MCF 10A (cell line): ENCODE data around the gene MAN2A1. TPM values are rescaled to one million over a fixed set of nuclear protein-coding genes. Genes with fewer than 3 reads are reported as not detected.

Experiments
- BruUV-seq: library from RNA; stranded (reverse); fragments of 400-500 nt; replicated peaks from 2 replicates; lab custom pipeline; 2021; lab: Mats Ljungman, UMichigan
- CTCF ChIA-PET: fragments of 300-600 bp; sonication (Branson Sonifier 250); formaldehyde crosslinking; extraction: SDS; loops from one replicate; lab custom pipeline; 2021; ENCODE audit warnings: antibody characterized with exemption, inconsistent platforms; lab: Yijun Ruan, JAX
- POLR2A ChIA-PET: fragments of 300-600, 350-650 bp; sonication (Branson Sonifier 250); formaldehyde crosslinking; extraction: SDS; loops from one replicate; lab custom pipeline; 2020; ENCODE audit warnings: antibody characterized with exemption, inconsistent platforms; lab: Yijun Ruan, JAX
- DNase-seq: peaks from one replicate; pipeline ENCODE4 v3.0.0-alpha.2; 2018; ENCODE audit not compliant: unreplicated experiment
- H3K27ac Mint-ChIP-seq: one replicate; pipeline ENCODE4 v1.8.0; 2022; ENCODE audit warnings: mild to moderate bottlenecking, low read depth, mixed read lengths; ENCODE audit not compliant: unreplicated experiment
- H3K27me3 Mint-ChIP-seq: one replicate; pipeline ENCODE4 v1.8.0; 2022; ENCODE audit warnings: mixed read lengths; ENCODE audit not compliant: insufficient read depth, unreplicated experiment
- H3K36me3 Mint-ChIP-seq: one replicate; pipeline ENCODE4 v1.8.0; 2022; ENCODE audit warnings: mild to moderate bottlenecking, moderate library complexity, mixed read lengths; ENCODE audit not compliant: insufficient read depth, unreplicated experiment
- H3K4me1 Mint-ChIP-seq: one replicate; pipeline ENCODE4 v1.8.0; 2022; ENCODE audit warnings: mixed read lengths; ENCODE audit not compliant: insufficient read depth, unreplicated experiment
- H3K4me3 Mint-ChIP-seq: one replicate; pipeline ENCODE4 v1.8.0; 2022; ENCODE audit warnings: mild to moderate bottlenecking, moderate library complexity, mixed read lengths; ENCODE audit not compliant: unreplicated experiment
- H3K9me3 Mint-ChIP-seq: one replicate; pipeline ENCODE4 v1.8.0; 2022; ENCODE audit warnings: mixed read lengths; ENCODE audit not compliant: unreplicated experiment
- intact Hi-C: fragments of 100-400 bp; cut with micrococcal nuclease; formaldehyde crosslinking; loops from 2 replicates; pipeline ENCODE4 v1.14.1; 2022
- total RNA-seq: library from RNA; stranded (reverse); gene quantifications from 2 replicates; pipeline ENCODE4 v1.2.3, GENCODE V29; 2022
- TF ChIP-seq, protein P1 (sequence below): fragments of 200-600 bp; IDR thresholded peaks from one replicate; pipeline ENCODE4 v1.8.0; 2022; ENCODE audit warnings: antibody characterized with exemption, mild to moderate bottlenecking; ENCODE audit not compliant: unreplicated experiment

MAN2A1 gene
- total RNA-seq, 1 experiment from 2014 or later: 44.1 TPM

DNA sequence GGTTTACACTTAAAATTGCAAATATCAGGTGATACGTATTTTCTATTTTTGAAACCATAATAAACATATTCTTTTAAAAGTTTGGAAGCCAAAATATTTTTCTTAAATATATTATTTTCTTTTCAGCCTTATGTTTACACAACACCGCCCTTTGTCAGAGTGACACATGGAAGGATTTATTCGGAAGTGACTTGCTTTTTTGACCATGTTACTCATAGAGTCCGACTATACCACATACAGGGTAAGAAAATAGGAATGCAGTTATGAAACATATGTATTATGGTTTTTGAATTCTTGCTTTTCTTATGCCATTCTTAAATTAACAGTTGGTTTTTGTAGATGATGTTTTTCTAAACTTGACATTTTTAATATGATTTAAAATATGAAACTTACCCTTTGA lies 133.9 kb downstream of the MAN2A1 start:
- ChIA-PET CTCF (no interaction called here), POLR2A (interaction anchor here (1.0 to 1.4 kb wide), 2 partner anchors 11 to 13 kb away, joined by 4 read pairs; no protein-coding TSS in a partner anchor)
- intact Hi-C loops: no loop called here
- Mint-ChIP-seq H3K4me1 (peaks cover 18% of the 10 kb centered on the region), H3K27me3 (no peaks in the 10 kb centered on the region), H3K4me3 (no peak overlapping the region), H3K27ac (peak overlapping the region; percentile 51), H3K36me3 (peaks cover 46% of the 10 kb centered on the region), H3K9me3 (no peaks in the 10 kb centered on the region)
- BruUV-seq: no TSS peak
- peak; percentile 57 for DNase-seq
- TF ChIP-seq, protein P1, sequence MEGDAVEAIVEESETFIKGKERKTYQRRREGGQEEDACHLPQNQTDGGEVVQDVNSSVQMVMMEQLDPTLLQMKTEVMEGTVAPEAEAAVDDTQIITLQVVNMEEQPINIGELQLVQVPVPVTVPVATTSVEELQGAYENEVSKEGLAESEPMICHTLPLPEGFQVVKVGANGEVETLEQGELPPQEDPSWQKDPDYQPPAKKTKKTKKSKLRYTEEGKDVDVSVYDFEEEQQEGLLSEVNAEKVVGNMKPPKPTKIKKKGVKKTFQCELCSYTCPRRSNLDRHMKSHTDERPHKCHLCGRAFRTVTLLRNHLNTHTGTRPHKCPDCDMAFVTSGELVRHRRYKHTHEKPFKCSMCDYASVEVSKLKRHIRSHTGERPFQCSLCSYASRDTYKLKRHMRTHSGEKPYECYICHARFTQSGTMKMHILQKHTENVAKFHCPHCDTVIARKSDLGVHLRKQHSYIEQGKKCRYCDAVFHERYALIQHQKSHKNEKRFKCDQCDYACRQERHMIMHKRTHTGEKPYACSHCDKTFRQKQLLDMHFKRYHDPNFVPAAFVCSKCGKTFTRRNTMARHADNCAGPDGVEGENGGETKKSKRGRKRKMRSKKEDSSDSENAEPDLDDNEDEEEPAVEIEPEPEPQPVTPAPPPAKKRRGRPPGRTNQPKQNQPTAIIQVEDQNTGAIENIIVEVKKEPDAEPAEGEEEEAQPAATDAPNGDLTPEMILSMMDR: no peak

DNA sequence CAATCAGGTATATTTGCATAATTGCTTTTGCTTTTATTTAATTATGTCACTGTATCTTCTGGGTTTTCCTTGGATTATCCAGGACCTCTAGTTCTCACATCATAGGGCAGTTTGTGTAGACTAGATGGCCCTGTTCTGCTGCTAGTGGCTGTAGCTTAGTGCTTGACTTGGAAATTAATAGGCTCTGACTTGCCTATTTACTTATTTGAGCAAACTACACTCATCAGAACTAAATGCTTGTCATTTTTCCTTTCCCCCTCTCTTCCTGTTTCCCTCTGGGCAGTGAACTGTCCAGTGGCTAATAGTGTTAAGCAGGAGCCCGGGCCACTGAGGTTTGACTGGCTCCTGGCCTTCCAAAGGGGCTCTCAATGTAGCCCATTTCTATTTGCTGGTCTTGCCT lies 135.7 kb downstream of the MAN2A1 start:
- DNase-seq: no peak

DNA sequence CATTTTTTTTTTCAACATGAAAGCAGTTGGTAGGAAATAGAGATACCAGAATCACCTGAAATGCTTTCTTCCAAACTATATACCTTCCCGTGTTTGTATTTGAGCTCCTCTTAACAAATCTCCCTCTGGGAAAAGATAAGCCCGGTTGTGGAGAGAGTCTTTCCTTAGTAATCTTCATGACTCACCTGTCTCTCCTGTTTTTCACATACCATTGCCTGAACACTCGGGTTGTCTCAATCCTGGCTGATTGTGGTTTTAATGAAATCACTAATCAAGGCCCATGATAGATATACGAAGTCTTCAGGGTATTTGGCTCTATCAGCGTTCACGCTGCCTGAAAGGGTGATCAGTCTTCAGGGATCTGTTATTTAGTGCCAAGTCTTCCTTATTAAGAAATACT lies 136.7 kb downstream of the MAN2A1 start:
- H3K36me3 Mint-ChIP-seq: peaks cover 33% of the 10 kb centered on the region
- peaks cover 24% of the 10 kb centered on the region for H3K4me1 Mint-ChIP-seq
- peak; percentile 55 for DNase-seq
- CTCF ChIA-PET: interaction anchor here (0.7 kb wide), 1 partner anchor 876 kb away, joined by 3 read pairs; no protein-coding TSS in a partner anchor
- no peaks in the 10 kb centered on the region for H3K9me3 Mint-ChIP-seq
- H3K27ac Mint-ChIP-seq: peak overlapping the region; percentile 71
- H3K27me3 Mint-ChIP-seq: no peaks in the 10 kb centered on the region
- no TSS peak for BruUV-seq
- POLR2A ChIA-PET: interaction anchor here (0.7 to 0.9 kb wide), 2 partner anchors 12 to 222 kb away, joined by 3 to 4 read pairs; no protein-coding TSS in a partner anchor
- TF ChIP-seq, protein P1: no peak
- no peak overlapping the region for H3K4me3 Mint-ChIP-seq
- intact Hi-C loops: loop anchor here (5.0 kb wide), 1 partner anchor 134 kb away; no protein-coding TSS in a partner anchor

More for the DNA sequence above, 135.7 kb downstream of the MAN2A1 start:
- Mint-ChIP-seq H3K27ac (peak overlapping the region; percentile 16), H3K36me3 (peaks cover 43% of the 10 kb centered on the region), H3K4me1 (peaks cover 18% of the 10 kb centered on the region), H3K27me3 (no peaks in the 10 kb centered on the region), H3K9me3 (no peaks in the 10 kb centered on the region), H3K4me3 (no peak overlapping the region)
- no TSS peak for BruUV-seq
- ChIA-PET CTCF (interaction anchor here (1.0 kb wide), 1 partner anchor 9 kb away, joined by 3 read pairs; no protein-coding TSS in a partner anchor), POLR2A (no interaction called here)
- TF ChIP-seq, protein P1: no peak
- intact Hi-C loops: loop anchor here (5.0 kb wide), 1 partner anchor 133 kb away; no protein-coding TSS in a partner anchor

- Mint-ChIP-seq H3K4me3 (no peak overlapping the region), H3K9me3 (no peaks in the 10 kb centered on the region), H3K27ac (no peak overlapping the region), H3K36me3 (peaks cover 24% of the 10 kb centered on the region), H3K4me1 (peaks cover 24% of the 10 kb centered on the region), H3K27me3 (no peaks in the 10 kb centered on the region)
- intact Hi-C loops: loop anchor here (5.0 kb wide), 1 partner anchor 137 kb away; no protein-coding TSS in a partner anchor
- DNase-seq: no peak
- ChIA-PET CTCF (interaction anchor here (0.7 kb wide), 1 partner anchor 105 kb away, joined by 3 read pairs; no protein-coding TSS in a partner anchor), POLR2A (interaction anchor here (0.6 kb wide), 1 partner anchor 125 kb away, joined by 3 read pairs; no protein-coding TSS in a partner anchor)
- BruUV-seq: no TSS peak
- TF ChIP-seq, protein P1: no peak
Measured at GRCh38 chr5:109829331-109829730, 139.6 kb downstream of the MAN2A1 start.
